Mammary epithelial cell (primary cell): ENCODE measurements around the gene TK2.

Experiments used
- CTCF ChIP-seq, 2 donors: IDR thresholded peaks in 1 of 2; conservative IDR thresholded peaks in 1 of 2; 2 replicates each; pipeline ENCODE4 v1.5.1; 2011 to 2012; ENCODE audit warnings: inconsistent platforms in 2 of 2, low read length in 2 of 2, mild to moderate bottlenecking in 2 of 2, control low read depth in 1 of 2, low read depth in 1 of 2; ENCODE audit not compliant: insufficient read depth in 1 of 2; ENCODE audit errors: extremely low read depth in 1 of 2
- EZH2 ChIP-seq: IDR thresholded peaks from 2 replicates; pipeline ENCODE4 v1.6.1; 2012; ENCODE audit warnings: low read length, inconsistent platforms, borderline replicate concordance

- no peak for TF ChIP-seq CTCF (conservative IDR thresholded peaks at IDR 0.05 in 1 of 2, IDR thresholded peaks at IDR 0.05 in 1 of 2; ENCODE audit: extremely low read depth in 1 of 2, insufficient read depth in 1 of 2, low read depth in 1 of 2, low read length in 2 of 2)
- no peak for TF ChIP-seq EZH2
These were observed 73.4 kb downstream of the TK2 start for GRCh38 chr16:66476328-66477027.
